HepG2 (cell line): ENCODE results near the gene AARSD1. TPM values are rescaled to one million over a fixed set of nuclear protein-coding genes. Genes with fewer than 3 reads are reported as not detected.

ENCODE experiments used
- CREB1 ChIP-seq, 2 experiments: fragments of 450-650 bp in 1 of 2; IDR thresholded peaks; 2 replicates each; pipeline ENCODE4 v1.6.1; 2016 to 2017; ENCODE audit warnings: control low read depth in 1 of 2, mild to moderate bottlenecking in 1 of 2, missing compliant biosample characterization in 1 of 2, missing genetic modification characterization in 1 of 2
- FOXJ3 ChIP-seq: sonication (generic); formaldehyde crosslinking; IDR thresholded peaks from 2 replicates; pipeline ENCODE4 v1.4.0; 2020; ENCODE audit warnings: missing genetic modification reagents, mild to moderate bottlenecking, borderline replicate concordance
- KDM4B ChIP-seq: sonication (generic); formaldehyde crosslinking; IDR thresholded peaks from 2 replicates; pipeline ENCODE4 v1.4.0; 2020; ENCODE audit warnings: missing genetic modification reagents
- NCOA2 ChIP-seq: sonication (generic); formaldehyde crosslinking; IDR thresholded peaks from 2 replicates; pipeline ENCODE4 v1.8.0; 2022; ENCODE audit warnings: inconsistent platforms
- NFKBIZ ChIP-seq: IDR thresholded peaks from 2 replicates; pipeline ENCODE4 v1.6.1; 2018; ENCODE audit warnings: missing genetic modification reagents, missing compliant biosample characterization
- POGZ ChIP-seq: sonication (generic); formaldehyde crosslinking; IDR thresholded peaks from 2 replicates; pipeline ENCODE4 v1.4.0; 2020; ENCODE audit warnings: mild to moderate bottlenecking, missing genetic modification reagents
- PPARG ChIP-seq: conservative IDR thresholded peaks from 2 replicates; pipeline ENCODE4 v1.6.1; 2016; ENCODE audit warnings: missing biosample characterization, missing genetic modification reagents
- RARA ChIP-seq: IDR thresholded peaks from 2 replicates; pipeline ENCODE4 v1.6.1; 2016; ENCODE audit warnings: missing genetic modification reagents, missing compliant biosample characterization
- THRA ChIP-seq: sonication (generic); formaldehyde crosslinking; IDR thresholded peaks from 2 replicates; pipeline ENCODE4 v1.4.0; 2020; ENCODE audit warnings: missing genetic modification reagents, borderline replicate concordance
- ZFP36L1 ChIP-seq: sonication (generic); formaldehyde crosslinking; IDR thresholded peaks from 2 replicates; pipeline ENCODE4 v1.8.0; 2022; ENCODE audit warnings: mild to moderate bottlenecking, missing genetic modification reagents, moderate library complexity
- ZNF33B ChIP-seq: sonication (generic); formaldehyde crosslinking; IDR thresholded peaks from 2 replicates; pipeline ENCODE4 v1.5.1; 2020; ENCODE audit warnings: mild to moderate bottlenecking, missing genetic modification reagents
- ZNF768 ChIP-seq: sonication (generic); formaldehyde crosslinking; IDR thresholded peaks from 2 replicates; pipeline ENCODE4 v1.4.0; 2020; ENCODE audit warnings: missing genetic modification reagents
- polyA plus RNA-seq, 8 experiments: library from polyadenylated mRNA; depleted of rRNA in 3 of 8; stranded (reverse) in 7 of 8; unstranded in 1 of 8; fragments of >200 nt; fragmentation: Illumina TruSeq in 4 of 8; extraction: Trizol in 4 of 8; gene quantifications; 2 replicates each; pipeline versions ENCODE4 v1.2.1 to v1.2.3, GENCODE V29; 2011 to 2016; ENCODE audit warnings: low read depth in 4 of 8, missing spikeins in 1 of 8, mixed read lengths in 1 of 8; ENCODE audit not compliant: insufficient read depth in 1 of 8
- total RNA-seq, 5 experiments: library from RNA; depleted of rRNA; stranded (reverse); fragments of >200 nt; fragmentation: Illumina TruSeq; extraction: Trizol; gene quantifications; 2 replicates each; pipeline ENCODE4 v1.2.3, GENCODE V29; 2016; ENCODE audit warnings: low read depth in 1 of 5
- TF ChIP-seq, protein P1 (sequence below): sonication (generic); formaldehyde crosslinking; IDR thresholded peaks from 2 replicates; pipeline ENCODE4 v1.5.1; 2020; ENCODE audit warnings: mild to moderate bottlenecking, missing genetic modification reagents, moderate library complexity
- TF ChIP-seq, protein P2 (sequence below): sonication (generic); formaldehyde crosslinking; IDR thresholded peaks from 2 replicates; pipeline ENCODE4 v1.4.0; 2020; ENCODE audit warnings: missing genetic modification reagents
- TF ChIP-seq, protein P3 (sequence below): sonication (generic); formaldehyde crosslinking; IDR thresholded peaks from 2 replicates; pipeline ENCODE4 v1.5.0; 2020; ENCODE audit warnings: mild to moderate bottlenecking, missing genetic modification reagents, moderate library complexity
- TF ChIP-seq, protein P4 (sequence below): sonication (generic); formaldehyde crosslinking; IDR thresholded peaks from 2 replicates; pipeline ENCODE4 v1.5.1; 2020; ENCODE audit warnings: mild to moderate bottlenecking, moderate library complexity, missing genetic modification reagents

AARSD1 gene
- total and polyA plus RNA-seq, 2 of the 13 experiments (the other 11 are each of a cell fraction or from before 2014, with no cell fraction given): 24.7 to 29.3 TPM

- TF ChIP-seq, protein P1, sequence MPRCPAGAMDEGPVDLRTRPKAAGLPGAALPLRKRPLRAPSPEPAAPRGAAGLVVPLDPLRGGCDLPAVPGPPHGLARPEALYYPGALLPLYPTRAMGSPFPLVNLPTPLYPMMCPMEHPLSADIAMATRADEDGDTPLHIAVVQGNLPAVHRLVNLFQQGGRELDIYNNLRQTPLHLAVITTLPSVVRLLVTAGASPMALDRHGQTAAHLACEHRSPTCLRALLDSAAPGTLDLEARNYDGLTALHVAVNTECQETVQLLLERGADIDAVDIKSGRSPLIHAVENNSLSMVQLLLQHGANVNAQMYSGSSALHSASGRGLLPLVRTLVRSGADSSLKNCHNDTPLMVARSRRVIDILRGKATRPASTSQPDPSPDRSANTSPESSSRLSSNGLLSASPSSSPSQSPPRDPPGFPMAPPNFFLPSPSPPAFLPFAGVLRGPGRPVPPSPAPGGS: no peak
- TF ChIP-seq, protein P2, sequence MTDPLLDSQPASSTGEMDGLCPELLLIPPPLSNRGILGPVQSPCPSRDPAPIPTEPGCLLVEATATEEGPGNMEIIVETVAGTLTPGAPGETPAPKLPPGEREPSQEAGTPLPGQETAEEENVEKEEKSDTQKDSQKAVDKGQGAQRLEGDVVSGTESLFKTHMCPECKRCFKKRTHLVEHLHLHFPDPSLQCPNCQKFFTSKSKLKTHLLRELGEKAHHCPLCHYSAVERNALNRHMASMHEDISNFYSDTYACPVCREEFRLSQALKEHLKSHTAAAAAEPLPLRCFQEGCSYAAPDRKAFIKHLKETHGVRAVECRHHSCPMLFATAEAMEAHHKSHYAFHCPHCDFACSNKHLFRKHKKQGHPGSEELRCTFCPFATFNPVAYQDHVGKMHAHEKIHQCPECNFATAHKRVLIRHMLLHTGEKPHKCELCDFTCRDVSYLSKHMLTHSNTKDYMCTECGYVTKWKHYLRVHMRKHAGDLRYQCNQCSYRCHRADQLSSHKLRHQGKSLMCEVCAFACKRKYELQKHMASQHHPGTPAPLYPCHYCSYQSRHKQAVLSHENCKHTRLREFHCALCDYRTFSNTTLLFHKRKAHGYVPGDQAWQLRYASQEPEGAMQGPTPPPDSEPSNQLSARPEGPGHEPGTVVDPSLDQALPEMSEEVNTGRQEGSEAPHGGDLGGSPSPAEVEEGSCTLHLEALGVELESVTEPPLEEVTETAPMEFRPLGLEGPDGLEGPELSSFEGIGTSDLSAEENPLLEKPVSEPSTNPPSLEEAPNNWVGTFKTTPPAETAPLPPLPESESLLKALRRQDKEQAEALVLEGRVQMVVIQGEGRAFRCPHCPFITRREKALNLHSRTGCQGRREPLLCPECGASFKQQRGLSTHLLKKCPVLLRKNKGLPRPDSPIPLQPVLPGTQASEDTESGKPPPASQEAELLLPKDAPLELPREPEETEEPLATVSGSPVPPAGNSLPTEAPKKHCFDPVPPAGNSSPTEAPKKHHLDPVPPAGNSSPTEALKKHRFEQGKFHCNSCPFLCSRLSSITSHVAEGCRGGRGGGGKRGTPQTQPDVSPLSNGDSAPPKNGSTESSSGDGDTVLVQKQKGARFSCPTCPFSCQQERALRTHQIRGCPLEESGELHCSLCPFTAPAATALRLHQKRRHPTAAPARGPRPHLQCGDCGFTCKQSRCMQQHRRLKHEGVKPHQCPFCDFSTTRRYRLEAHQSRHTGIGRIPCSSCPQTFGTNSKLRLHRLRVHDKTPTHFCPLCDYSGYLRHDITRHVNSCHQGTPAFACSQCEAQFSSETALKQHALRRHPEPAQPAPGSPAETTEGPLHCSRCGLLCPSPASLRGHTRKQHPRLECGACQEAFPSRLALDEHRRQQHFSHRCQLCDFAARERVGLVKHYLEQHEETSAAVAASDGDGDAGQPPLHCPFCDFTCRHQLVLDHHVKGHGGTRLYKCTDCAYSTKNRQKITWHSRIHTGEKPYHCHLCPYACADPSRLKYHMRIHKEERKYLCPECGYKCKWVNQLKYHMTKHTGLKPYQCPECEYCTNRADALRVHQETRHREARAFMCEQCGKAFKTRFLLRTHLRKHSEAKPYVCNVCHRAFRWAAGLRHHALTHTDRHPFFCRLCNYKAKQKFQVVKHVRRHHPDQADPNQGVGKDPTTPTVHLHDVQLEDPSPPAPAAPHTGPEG (CRISPR knock-in tag): peak; percentile 5; the same call in 1 of the 2 replicates
- TF ChIP-seq, protein P3, sequence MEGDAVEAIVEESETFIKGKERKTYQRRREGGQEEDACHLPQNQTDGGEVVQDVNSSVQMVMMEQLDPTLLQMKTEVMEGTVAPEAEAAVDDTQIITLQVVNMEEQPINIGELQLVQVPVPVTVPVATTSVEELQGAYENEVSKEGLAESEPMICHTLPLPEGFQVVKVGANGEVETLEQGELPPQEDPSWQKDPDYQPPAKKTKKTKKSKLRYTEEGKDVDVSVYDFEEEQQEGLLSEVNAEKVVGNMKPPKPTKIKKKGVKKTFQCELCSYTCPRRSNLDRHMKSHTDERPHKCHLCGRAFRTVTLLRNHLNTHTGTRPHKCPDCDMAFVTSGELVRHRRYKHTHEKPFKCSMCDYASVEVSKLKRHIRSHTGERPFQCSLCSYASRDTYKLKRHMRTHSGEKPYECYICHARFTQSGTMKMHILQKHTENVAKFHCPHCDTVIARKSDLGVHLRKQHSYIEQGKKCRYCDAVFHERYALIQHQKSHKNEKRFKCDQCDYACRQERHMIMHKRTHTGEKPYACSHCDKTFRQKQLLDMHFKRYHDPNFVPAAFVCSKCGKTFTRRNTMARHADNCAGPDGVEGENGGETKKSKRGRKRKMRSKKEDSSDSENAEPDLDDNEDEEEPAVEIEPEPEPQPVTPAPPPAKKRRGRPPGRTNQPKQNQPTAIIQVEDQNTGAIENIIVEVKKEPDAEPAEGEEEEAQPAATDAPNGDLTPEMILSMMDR (CRISPR knock-in tag): peak; percentile 90
- TF ChIP-seq POGZ (CRISPR knock-in tag): no peak
- TF ChIP-seq ZNF768 (CRISPR knock-in tag): no peak
- 0 out of 2 replicates have a peak, but pooled peaks have one; percentile 2 for TF ChIP-seq KDM4B (CRISPR knock-in tag)
- no peak for TF ChIP-seq NFKBIZ (CRISPR knock-in tag)
- TF ChIP-seq ZNF33B (CRISPR knock-in tag): 0 out of 2 replicates have a peak, but pooled peaks have one; percentile 47
- peak; percentile 74; the same call in 1 of the 2 replicates for TF ChIP-seq THRA
- peak; percentile 27 for TF ChIP-seq ZFP36L1 (CRISPR knock-in tag)
- peak; percentile 22; the same call in 1 of the 2 replicates for TF ChIP-seq NCOA2
- TF ChIP-seq, protein P4, sequence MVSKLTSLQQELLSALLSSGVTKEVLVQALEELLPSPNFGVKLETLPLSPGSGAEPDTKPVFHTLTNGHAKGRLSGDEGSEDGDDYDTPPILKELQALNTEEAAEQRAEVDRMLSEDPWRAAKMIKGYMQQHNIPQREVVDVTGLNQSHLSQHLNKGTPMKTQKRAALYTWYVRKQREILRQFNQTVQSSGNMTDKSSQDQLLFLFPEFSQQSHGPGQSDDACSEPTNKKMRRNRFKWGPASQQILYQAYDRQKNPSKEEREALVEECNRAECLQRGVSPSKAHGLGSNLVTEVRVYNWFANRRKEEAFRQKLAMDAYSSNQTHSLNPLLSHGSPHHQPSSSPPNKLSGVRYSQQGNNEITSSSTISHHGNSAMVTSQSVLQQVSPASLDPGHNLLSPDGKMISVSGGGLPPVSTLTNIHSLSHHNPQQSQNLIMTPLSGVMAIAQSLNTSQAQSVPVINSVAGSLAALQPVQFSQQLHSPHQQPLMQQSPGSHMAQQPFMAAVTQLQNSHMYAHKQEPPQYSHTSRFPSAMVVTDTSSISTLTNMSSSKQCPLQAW: peak; percentile 44; the same call in 1 of the 2 replicates
- TF ChIP-seq PPARG (CRISPR knock-in tag): peak; percentile 54; the same call in 1 of the 2 replicates
- TF ChIP-seq CREB1 (IDR thresholded peaks at IDR 0.05): no peak
- peak; percentile 47; the same call in 1 of the 2 replicates for TF ChIP-seq CREB1 (CRISPR knock-in tag; IDR thresholded peaks at IDR 0.05)
- peak; percentile 86 for TF ChIP-seq FOXJ3 (CRISPR knock-in tag)
- peak; percentile 15; the same call in 1 of the 2 replicates for TF ChIP-seq RARA (CRISPR knock-in tag)
These were observed 35.3 kb downstream of the AARSD1 start (continued) for GRCh38 chr17:42928714-42929496.
